DOHH2 (cell line): ENCODE results near the gene PIGH.

Experiments
- CTCF ChIP-seq: fragments of 200-600 bp; sonication (generic); IDR thresholded peaks from one replicate; pipeline ENCODE4 v1.5.1; 2014; ENCODE audit warnings: antibody characterized with exemption, mild to moderate bottlenecking, low read depth, low read length; ENCODE audit not compliant: poor library complexity, severe bottlenecking
- EZH2phosphoT487 ChIP-seq: fragments of 200-600 bp; sonication (generic); IDR thresholded peaks from 2 replicates; pipeline ENCODE4 v1.6.1; 2017; ENCODE audit warnings: borderline replicate concordance, mild to moderate bottlenecking, antibody characterized with exemption, low read length, moderate library complexity, mixed read lengths

- TF ChIP-seq CTCF (no peak), EZH2phosphoT487 (no peak)
Observed at GRCh38 chr14:67595392-67595791, 4.7 kb downstream of the PIGH start.
